Measurements from ENCODE around the gene KLHL35. TPM values are rescaled to one million over a fixed set of nuclear protein-coding genes. Genes with fewer than 3 reads are reported as not detected.

KLHL35 gene
- 0.15 TPM for total RNA-seq (2013)
- under 1 TPM in 2 of 3 donors, not detected in 1; 0.33 to 0.45 TPM for polyA plus RNA-seq
- polyA minus RNA-seq, result 0.16 and 0.28 TPM in 2 replicates
- 0 to 1.0 (median 0.17) reads per million in 11 experiments for total RNA-seq

- Mint-ChIP-seq H3K4me1 (peaks cover 27% of the 10 kb centered on the region), H3K27me3 (ENCODE audit: low read depth in 3 of 3) (peaks cover 48 to 56% (median 54%) of the 10 kb centered on the region in 3 donors), H3K36me3 (peaks cover 28 to 40% of the 10 kb centered on the region in 2 donors), H3K4me3 (peak within 1 kb of the TSS in 1 of 2 donors; percentile 78), H3K9me3 (peaks cover 10 to 25% (median 22%) of the 10 kb centered on the region in 7 donors), H3K27ac (peak within 1 kb of the TSS in 1 of 7 donors; percentile 13)
- Histone ChIP-seq H3K79me2 (ENCODE audit: insufficient read depth, low read length) (no peaks in the 10 kb centered on the region), H2AFZ (ENCODE audit: insufficient read depth, low read depth, low read length, poor library complexity, severe bottlenecking) (no peak within 1 kb of the TSS), H3K4me1 (ENCODE audit: control insufficient read depth in 1 of 2, insufficient read depth in 2 of 2, low read length in 2 of 2) (peaks cover 16 to 39% of the 10 kb centered on the region in 2 donors), H3K27ac (ENCODE audit: low read depth in 1 of 2, low read length in 2 of 2) (no peak within 1 kb of the TSS), H3K4me3 (replicated peaks in 1 of 3; ENCODE audit: low read depth in 2 of 3, low read length in 3 of 3) (no peak within 1 kb of the TSS), H3K36me3 (replicated peaks in 1 of 2; ENCODE audit: control insufficient read depth in 1 of 2, insufficient read depth in 2 of 2, low read length in 2 of 2) (peaks cover 0 to 18% of the 10 kb centered on the region in 2 donors), H4K20me1 (ENCODE audit: insufficient read depth, low read length) (no peaks in the 10 kb centered on the region), H3K9ac (ENCODE audit: insufficient read depth, low read length, poor library complexity, severe bottlenecking) (no peak within 1 kb of the TSS), H3K9me3 (replicated peaks in 1 of 2; ENCODE audit: control insufficient read depth in 1 of 2, insufficient read depth in 1 of 2, low read length in 2 of 2) (peaks cover 13 to 30% of the 10 kb centered on the region in 2 donors), H3K27me3 (ENCODE audit: control insufficient read depth in 2 of 2, insufficient read depth in 2 of 2, low read length in 2 of 2) (peaks cover 34 to 52% of the 10 kb centered on the region in 2 donors), H3K4me2 (replicated peaks; ENCODE audit: extremely low read depth, low read length, poor library complexity, severe bottlenecking) (no peak within 1 kb of the TSS)
- no peak for TF ChIP-seq CTCF (IDR thresholded peaks at IDR 0.05)
- 31% methylated on average over 12 of the region's 14 CpGs for WGBS (ENCODE audit: insufficient coverage)
- intact Hi-C loops (cut with micrococcal nuclease), result no loop called here
- DNase-seq, result no peak
Measured at GRCh38 chr11:75432911-75433321, at the start of gene KLHL35. KLHL35 (minus strand) TSS chr11:75433203; CDS start chr11:75430629, 2,574 bp downstream.

GRCh38 chr11:75481922-75482606 is 49.1 kb upstream of the KLHL35 start:
- H3K27me3 Mint-ChIP-seq (ENCODE audit: low read depth in 3 of 3), result peaks cover 0 to 3% (median 1%) of the 10 kb centered on the region in 3 donors
- no peak for TF ChIP-seq CTCF (IDR thresholded peaks at IDR 0.05)
- Histone ChIP-seq H3K4me1 (ENCODE audit: control insufficient read depth in 1 of 2, insufficient read depth in 2 of 2, low read length in 2 of 2) (peaks cover 14% of the 10 kb centered on the region in 2 donors), H3K79me2 (ENCODE audit: insufficient read depth, low read length) (no peaks in the 10 kb centered on the region), H3K36me3 (replicated peaks in 1 of 2; ENCODE audit: control insufficient read depth in 1 of 2, insufficient read depth in 2 of 2, low read length in 2 of 2) (peaks cover 0 to 8% of the 10 kb centered on the region in 2 donors), H3K9me3 (replicated peaks in 1 of 2; ENCODE audit: control insufficient read depth in 1 of 2, insufficient read depth in 1 of 2, low read length in 2 of 2) (no peaks in the 10 kb centered on the region), H4K20me1 (ENCODE audit: insufficient read depth, low read length) (peaks cover 6% of the 10 kb centered on the region), H3K4me3 (replicated peaks in 1 of 3; ENCODE audit: low read depth in 2 of 3, low read length in 3 of 3) (no peak overlapping the region), H3K27me3 (ENCODE audit: control insufficient read depth in 2 of 2, insufficient read depth in 2 of 2, low read length in 2 of 2) (no peaks in the 10 kb centered on the region), H3K9ac (ENCODE audit: insufficient read depth, low read length, poor library complexity, severe bottlenecking) (peak overlapping the region; percentile 40), H3K27ac (ENCODE audit: low read depth in 1 of 2, low read length in 2 of 2) (no peak overlapping the region), H3K4me2 (replicated peaks; ENCODE audit: extremely low read depth, low read length, poor library complexity, severe bottlenecking) (no peak overlapping the region), H2AFZ (ENCODE audit: insufficient read depth, low read depth, low read length, poor library complexity, severe bottlenecking) (no peak overlapping the region)
- peak overlapping the region in 4 of 7 donors; percentile 58 to 87 (median 74) for H3K27ac Mint-ChIP-seq
- H3K9me3 Mint-ChIP-seq, result no peaks in the 10 kb centered on the region
- H3K36me3 Mint-ChIP-seq, result peaks cover 2 to 8% of the 10 kb centered on the region in 2 donors
- H3K4me1 Mint-ChIP-seq, result peaks cover 19% of the 10 kb centered on the region
- DNase-seq, result peak in 2 of 3 donors; percentile 37 to 84
- intact Hi-C loops (cut with micrococcal nuclease), result no loop called here
- H3K4me3 Mint-ChIP-seq, result no peak overlapping the region
- 79% methylated on average over 4 of the region's 12 CpGs for WGBS (ENCODE audit: insufficient coverage)

Data from CD14-positive monocyte (primary cell).